WERI-Rb-1 (cell line): ENCODE measurements around the gene ASTL.

ENCODE experiments used
- DNase-seq: peaks from one replicate; pipeline ENCODE4 v3.0.0-alpha.2; 2020
- H3K27ac ChIP-seq: fragments of 250-450 bp; sonication (Bioruptor Pico); 2 replicates; pipeline ENCODE4 v1.5.1; 2020; ENCODE audit warnings: mild to moderate bottlenecking, moderate library complexity
- H3K27me3 ChIP-seq: fragments of 250-450 bp; sonication (Bioruptor Pico); 2 replicates; pipeline ENCODE4 v1.5.1; 2021; ENCODE audit warnings: mild to moderate bottlenecking, low read depth, moderate library complexity; ENCODE audit not compliant: insufficient read depth, severe bottlenecking
- H3K36me3 ChIP-seq: fragments of 250-450 bp; sonication (Bioruptor Pico); 2 replicates; pipeline ENCODE4 v1.5.1; 2020; ENCODE audit warnings: mild to moderate bottlenecking, moderate library complexity
- H3K4me3 ChIP-seq: 2 replicates; pipeline ENCODE4 v1.5.1; 2011; ENCODE audit warnings: low read depth, mild to moderate bottlenecking, control low read depth, low read length
- H3K9me3 ChIP-seq: fragments of 250-450 bp; sonication (Bioruptor Pico); 2 replicates; pipeline ENCODE4 v1.5.1; 2021; ENCODE audit warnings: mild to moderate bottlenecking, moderate library complexity; ENCODE audit not compliant: severe bottlenecking
- CTCF ChIP-seq: IDR thresholded peaks from 2 replicates; pipeline ENCODE4 v1.5.1; 2011; ENCODE audit warnings: low read depth, mild to moderate bottlenecking, control low read depth, inconsistent platforms, low read length

ASTL gene

GRCh38 chr2:96145848-96146152 lies 7.5 kb upstream of the ASTL start:
- H3K27ac ChIP-seq, result peak overlapping the region; percentile 85
- H3K9me3 ChIP-seq, result no peaks in the 10 kb centered on the region
- DNase-seq, result no peak
- H3K36me3 ChIP-seq, result peaks cover 28% of the 10 kb centered on the region
- H3K27me3 ChIP-seq, result no peaks in the 10 kb centered on the region
- no peak overlapping the region for H3K4me3 ChIP-seq
- TF ChIP-seq CTCF, result no peak

- Histone ChIP-seq H3K36me3 (peaks cover 28% of the 10 kb centered on the region), H3K27ac (peak within 1 kb of the TSS; percentile 85), H3K4me3 (peak within 1 kb of the TSS; percentile 79), H3K27me3 (no peaks in the 10 kb centered on the region), H3K9me3 (no peaks in the 10 kb centered on the region)
- peak; percentile 92 for DNase-seq
- TF ChIP-seq CTCF, result no peak
These were observed 6.9 kb upstream of the ASTL start, which contains the start of gene DUSP2 for GRCh38 chr2:96145036-96145847. TSS of gene DUSP2 (minus strand) at chr2:96145440. CDS start at chr2:96145354, 86 bp downstream.

- Histone ChIP-seq H3K36me3 (peaks cover 28% of the 10 kb centered on the region), H3K9me3 (no peaks in the 10 kb centered on the region), H3K27me3 (no peaks in the 10 kb centered on the region), H3K27ac (peak overlapping the region; percentile 85), H3K4me3 (peak overlapping the region; percentile 79)
- peak; percentile 39 for DNase-seq
- TF ChIP-seq CTCF, result no peak
These were observed 6.3 kb upstream of the ASTL start for GRCh38 chr2:96144481-96145035.

- Histone ChIP-seq H3K36me3 (peaks cover 28% of the 10 kb centered on the region), H3K4me3 (peak overlapping the region; percentile 79), H3K27me3 (no peaks in the 10 kb centered on the region), H3K9me3 (no peaks in the 10 kb centered on the region), H3K27ac (peak overlapping the region; percentile 85)
- DNase-seq, result peak; percentile 59
- TF ChIP-seq CTCF, result peak; percentile 52
These were observed 5.7 kb upstream of the ASTL start for GRCh38 chr2:96143848-96144480.

- peak overlapping the region; percentile 85 for H3K27ac ChIP-seq
- peak overlapping the region; percentile 79 for H3K4me3 ChIP-seq
These were observed 5.0 kb upstream of the ASTL start for GRCh38 chr2:96143231-96143847.

More at GRCh38 chr2:96143231-96143847, 5.0 kb upstream of the ASTL start:
- Histone ChIP-seq H3K9me3 (no peaks in the 10 kb centered on the region), H3K27me3 (no peaks in the 10 kb centered on the region), H3K36me3 (peaks cover 28% of the 10 kb centered on the region)
- TF ChIP-seq CTCF, result no peak
- DNase-seq, result peak; percentile 8
